Measurements from ENCODE around the gene ACBD5.

Gene ACBD5

DNA sequence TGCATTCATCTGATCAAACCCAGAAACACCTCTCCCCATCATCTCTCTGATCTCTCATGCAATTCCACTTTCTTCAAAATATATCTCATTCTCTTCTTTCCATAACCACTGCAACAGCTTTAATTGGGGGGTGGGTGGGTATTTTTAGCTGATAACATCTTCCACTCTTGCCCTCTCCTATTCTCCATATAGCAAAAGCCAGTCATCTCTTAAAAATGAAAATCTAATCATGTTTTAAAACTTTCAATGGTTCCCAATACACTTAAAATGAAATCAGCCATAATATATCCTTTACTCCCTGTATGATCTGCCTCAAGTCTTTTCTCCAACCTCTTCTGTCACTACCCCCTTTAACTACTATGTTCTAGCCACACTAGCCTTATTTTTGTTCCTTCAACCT lies 87.9 kb downstream of the ACBD5 start:
- no peak for DNase-seq (ENCODE audit: low read depth)

- no peak for DNase-seq (ENCODE audit: low read depth)
These were observed 90.3 kb downstream of the ACBD5 start for GRCh38 chr10:27150261-27150660.

DNA sequence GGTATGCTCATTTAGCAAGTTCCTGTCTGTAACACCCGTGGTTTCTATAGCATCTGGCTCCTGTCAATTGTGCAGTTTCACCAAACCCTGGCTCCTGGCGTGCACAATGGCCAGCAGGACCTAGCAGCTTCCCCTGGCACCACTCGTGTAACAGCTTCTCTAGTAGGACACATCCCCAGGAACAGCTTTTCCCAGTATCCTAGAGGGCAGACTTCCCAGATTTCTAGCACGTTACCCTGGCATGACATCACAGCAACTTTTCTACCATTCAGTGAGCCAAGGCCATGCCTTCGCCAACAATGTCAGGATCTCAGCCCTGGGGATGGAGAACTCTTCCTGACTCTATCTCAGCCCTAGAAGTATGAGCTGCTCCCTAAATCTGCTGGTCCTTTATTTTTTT lies 92.9 kb downstream of the ACBD5 start:
- DNase-seq (ENCODE audit: low read depth), result no peak

- no peak for DNase-seq (ENCODE audit: low read depth)
These were observed 94.7 kb downstream of the ACBD5 start for GRCh38 chr10:27145937-27146336.

Measured in activated T-cell treated with anti-CD3 and anti-CD28 coated beads for 1 hour (primary cell).